ENCODE data around the gene SLC27A1. TPM values are rescaled to one million over a fixed set of nuclear protein-coding genes. Genes with fewer than 3 reads are reported as not detected.
"Not testable (repeated sequence)": the region's sequence is repeated elsewhere in the genome, so short reads cannot be mapped to it uniquely, and the experiment has no call there.

The SLC27A1 gene
- total RNA-seq, 1 donor from 2014 or later: 7.0 TPM

- no peak for TF ChIP-seq CTCF (conservative IDR thresholded peaks at IDR 0.05; ENCODE audit: low read depth, low read length)
- no peak for DNase-seq (ENCODE audit: low read depth)
- no peak overlapping the region for H3K4me3 ChIP-seq (ENCODE audit: low read depth, low read length)
Observed at GRCh38 chr19:17505223-17505622, 34.9 kb downstream of the SLC27A1 start.

GRCh38 chr19:17506745-17507144, 36.4 kb downstream of the SLC27A1 start:
- DNase-seq (ENCODE audit: low read depth): no peak
- no peak overlapping the region for H3K4me3 ChIP-seq (ENCODE audit: low read depth, low read length)
- TF ChIP-seq CTCF (conservative IDR thresholded peaks at IDR 0.05; ENCODE audit: low read depth, low read length): no peak

- not testable (repeated sequence) for H3K4me3 ChIP-seq (ENCODE audit: low read depth, low read length); DNase-seq (ENCODE audit: low read depth)
Observed at GRCh38 chr19:17508558-17508933, 38.2 kb downstream of the SLC27A1 start.

- TF ChIP-seq CTCF (conservative IDR thresholded peaks at IDR 0.05; ENCODE audit: low read depth, low read length): no peak
- DNase-seq (ENCODE audit: low read depth): no peak
- peak overlapping the region; percentile 78 for H3K4me3 ChIP-seq (ENCODE audit: low read depth, low read length)
Observed at GRCh38 chr19:17510220-17510993, 40.1 kb downstream of the SLC27A1 start.

GRCh38 chr19:17511724-17512573, 41.6 kb downstream of the SLC27A1 start:
- H3K4me3 ChIP-seq (ENCODE audit: low read depth, low read length): peak overlapping the region; percentile 78
- no peak for DNase-seq (ENCODE audit: low read depth)
- no peak for TF ChIP-seq CTCF (conservative IDR thresholded peaks at IDR 0.05; ENCODE audit: low read depth, low read length)

- H3K4me3 ChIP-seq (ENCODE audit: low read depth, low read length): peak overlapping the region; percentile 78
- no peak for TF ChIP-seq CTCF (conservative IDR thresholded peaks at IDR 0.05; ENCODE audit: low read depth, low read length)
- DNase-seq (ENCODE audit: low read depth): no peak
Observed at GRCh38 chr19:17512574-17512939, 42.2 kb downstream of the SLC27A1 start.

- no peak overlapping the region for H3K4me3 ChIP-seq (ENCODE audit: low read depth, low read length)
- no peak for DNase-seq (ENCODE audit: low read depth)
- TF ChIP-seq CTCF (conservative IDR thresholded peaks at IDR 0.05; ENCODE audit: low read depth, low read length): no peak
Observed at GRCh38 chr19:17515408-17516149, 45.3 kb downstream of the SLC27A1 start.
